Activated T-cell treated with anti-CD3 and anti-CD28 coated beads, Interleukin-2, amount 50 U/mL, for 72 hours (primary cell): ENCODE data around the gene PTPRU. TPM values are rescaled to one million over a fixed set of nuclear protein-coding genes. Genes with fewer than 3 reads are reported as not detected.
"Not testable (repeated sequence)": the region's sequence is repeated elsewhere in the genome, so short reads cannot be mapped to it uniquely, and the experiment has no call there.

ENCODE experiments used
- ATAC-seq, 2 donors: fragments of 150-1000 bp; cut with Tn5 transposase; replicated peaks in 1 of 2; 2 replicates each; pipeline ENCODE4 v1.10.0; 2021; ENCODE audit warnings: moderate library complexity in 2 of 2, mild to moderate bottlenecking in 1 of 2
- DNase-seq, 2 donors: peaks; one replicate each; pipeline ENCODE4 v3.0.0; 2021 to 2022; ENCODE audit warnings: mixed read lengths in 1 of 2
- H3K27ac Mint-ChIP-seq: one replicate; pipeline ENCODE4 v1.8.0; 2022; ENCODE audit warnings: mild to moderate bottlenecking, moderate library complexity, mixed read lengths
- H3K27me3 Mint-ChIP-seq: one replicate; pipeline ENCODE4 v1.8.0; 2022; ENCODE audit warnings: low read depth, mixed read lengths
- H3K36me3 Mint-ChIP-seq, 2 donors: one replicate each; pipeline ENCODE4 v1.8.0; 2022; ENCODE audit warnings: mixed read lengths in 2 of 2, mild to moderate bottlenecking in 1 of 2; ENCODE audit not compliant: insufficient read depth in 2 of 2
- H3K4me1 Mint-ChIP-seq: one replicate; pipeline ENCODE4 v1.8.0; 2022; ENCODE audit warnings: low read depth, mixed read lengths
- H3K4me3 Mint-ChIP-seq, 2 donors: one replicate each; pipeline ENCODE4 v1.8.0; 2022; ENCODE audit warnings: mild to moderate bottlenecking in 2 of 2, mixed read lengths in 2 of 2, moderate library complexity in 2 of 2
- H3K9me3 Mint-ChIP-seq, 2 donors: one replicate each; pipeline ENCODE4 v1.8.0; 2022; ENCODE audit warnings: mixed read lengths in 2 of 2
- total RNA-seq, 2 donors: library from RNA; stranded (reverse); gene quantifications; one replicate each; pipeline ENCODE4 v1.2.3, GENCODE V29; 2022

PTPRU gene
- total RNA-seq, 2 donors from 2014 or later: 0.17 to 0.83 TPM

GRCh38 chr1:29208442-29208841 lies 27.9 kb upstream of the PTPRU start:
- ATAC-seq (no peak), DNase-seq (no peak)
- Mint-ChIP-seq H3K9me3 (no peaks in the 10 kb centered on the region), H3K27ac (no peak overlapping the region), H3K4me1 (no peaks in the 10 kb centered on the region), H3K27me3 (no peaks in the 10 kb centered on the region), H3K4me3 (no peak overlapping the region), H3K36me3 (peaks cover 3 to 6% of the 10 kb centered on the region in 2 donors)

- no peak for ATAC-seq
Observed at GRCh38 chr1:29209173-29209572, 27.1 kb upstream of the PTPRU start.

GRCh38 chr1:29210278-29211085 lies 25.8 kb upstream of the PTPRU start:
- Mint-ChIP-seq H3K27me3 (no peaks in the 10 kb centered on the region), H3K4me3 (no peak overlapping the region), H3K9me3 (no peaks in the 10 kb centered on the region), H3K27ac (peak overlapping the region; percentile 14), H3K36me3 (peaks cover 3 to 7% of the 10 kb centered on the region in 2 donors), H3K4me1 (no peaks in the 10 kb centered on the region)
- no peak for DNase-seq
- ATAC-seq: peak in 1 of 2 donors; percentile 32

More at GRCh38 chr1:29209173-29209572, 27.1 kb upstream of the PTPRU start:
- H3K4me3 Mint-ChIP-seq: no peak overlapping the region
- H3K36me3 Mint-ChIP-seq: peaks cover 2 to 7% of the 10 kb centered on the region in 2 donors
- H3K27me3 Mint-ChIP-seq: no peaks in the 10 kb centered on the region
- H3K4me1 Mint-ChIP-seq: no peaks in the 10 kb centered on the region
- no peak for DNase-seq
- peak overlapping the region; percentile 3 for H3K27ac Mint-ChIP-seq
- H3K9me3 Mint-ChIP-seq: no peaks in the 10 kb centered on the region

- Mint-ChIP-seq H3K9me3 (no peaks in the 10 kb centered on the region), H3K4me1 (no peaks in the 10 kb centered on the region), H3K4me3 (no peak overlapping the region), H3K36me3 (peaks cover 3 to 7% of the 10 kb centered on the region in 2 donors), H3K27ac (no peak overlapping the region), H3K27me3 (no peaks in the 10 kb centered on the region)
- ATAC-seq: no peak
- no peak for DNase-seq
Observed at GRCh38 chr1:29211086-29212030, 25.0 kb upstream of the PTPRU start.

GRCh38 chr1:29213055-29213454 lies 23.3 kb upstream of the PTPRU start:
- H3K27ac Mint-ChIP-seq: no peak overlapping the region
- no peak for ATAC-seq
- no peak for DNase-seq
- H3K9me3 Mint-ChIP-seq: no peaks in the 10 kb centered on the region
- no peaks in the 10 kb centered on the region for H3K27me3 Mint-ChIP-seq
- no peak overlapping the region for H3K4me3 Mint-ChIP-seq
- H3K4me1 Mint-ChIP-seq: no peaks in the 10 kb centered on the region
- peaks cover 3 to 7% of the 10 kb centered on the region in 2 donors for H3K36me3 Mint-ChIP-seq

- no peaks in the 10 kb centered on the region for H3K9me3 Mint-ChIP-seq
- ATAC-seq (no peak), DNase-seq (no peak)
- no peaks in the 10 kb centered on the region for H3K27me3 Mint-ChIP-seq
- H3K4me3 Mint-ChIP-seq: no peak overlapping the region
- H3K4me1 Mint-ChIP-seq: no peaks in the 10 kb centered on the region
- H3K27ac Mint-ChIP-seq: no peak overlapping the region
- peaks cover 1 to 5% of the 10 kb centered on the region in 2 donors for H3K36me3 Mint-ChIP-seq
Observed at GRCh38 chr1:29217633-29218032, 18.7 kb upstream of the PTPRU start.

GRCh38 chr1:29218223-29218622 lies 18.1 kb upstream of the PTPRU start:
- Mint-ChIP-seq H3K27ac (no peak overlapping the region), H3K27me3 (no peaks in the 10 kb centered on the region), H3K36me3 (peaks cover 1 to 2% of the 10 kb centered on the region in 2 donors), H3K4me3 (no peak overlapping the region), H3K9me3 (no peaks in the 10 kb centered on the region), H3K4me1 (no peaks in the 10 kb centered on the region)
- ATAC-seq: no peak
- DNase-seq: no peak

GRCh38 chr1:29221296-29221695 lies 15.0 kb upstream of the PTPRU start:
- no peaks in the 10 kb centered on the region for H3K4me1 Mint-ChIP-seq
- no peak for DNase-seq
- no peak overlapping the region for H3K27ac Mint-ChIP-seq
- H3K9me3 Mint-ChIP-seq: no peaks in the 10 kb centered on the region
- H3K27me3 Mint-ChIP-seq: no peaks in the 10 kb centered on the region
- no peak overlapping the region for H3K4me3 Mint-ChIP-seq
- peaks cover 0 to 3% of the 10 kb centered on the region in 2 donors for H3K36me3 Mint-ChIP-seq
- no peak for ATAC-seq

- H3K4me1 Mint-ChIP-seq, DNase-seq, H3K4me3 Mint-ChIP-seq, H3K9me3 Mint-ChIP-seq, ATAC-seq, H3K27me3 Mint-ChIP-seq, H3K27ac Mint-ChIP-seq, H3K36me3 Mint-ChIP-seq: not testable (repeated sequence)
Observed at GRCh38 chr1:29222260-29222659, 14.1 kb upstream of the PTPRU start.

GRCh38 chr1:29222686-29223085 lies 13.6 kb upstream of the PTPRU start:
- ATAC-seq (no peak), DNase-seq (no peak)
- Mint-ChIP-seq H3K4me3 (no peak overlapping the region), H3K27me3 (no peaks in the 10 kb centered on the region), H3K36me3 (peaks cover 0 to 3% of the 10 kb centered on the region in 2 donors), H3K4me1 (no peaks in the 10 kb centered on the region), H3K27ac (no peak overlapping the region), H3K9me3 (no peaks in the 10 kb centered on the region)

- Mint-ChIP-seq H3K36me3 (peaks cover 0 to 3% of the 10 kb centered on the region in 2 donors), H3K4me3 (no peak overlapping the region), H3K9me3 (no peaks in the 10 kb centered on the region), H3K27me3 (no peaks in the 10 kb centered on the region), H3K4me1 (no peaks in the 10 kb centered on the region), H3K27ac (no peak overlapping the region)
- ATAC-seq: no peak
- no peak for DNase-seq
Observed at GRCh38 chr1:29223521-29223920, 12.8 kb upstream of the PTPRU start.

GRCh38 chr1:29224356-29224837 lies 11.9 kb upstream of the PTPRU start:
- Mint-ChIP-seq H3K4me1 (peaks cover under 1% of the 10 kb centered on the region), H3K4me3 (no peak overlapping the region), H3K27me3 (no peaks in the 10 kb centered on the region), H3K36me3 (peaks cover 0 to 3% of the 10 kb centered on the region in 2 donors), H3K9me3 (no peaks in the 10 kb centered on the region), H3K27ac (no peak overlapping the region)
- no peak for DNase-seq
- ATAC-seq: no peak

GRCh38 chr1:29225361-29225760 lies 11.0 kb upstream of the PTPRU start:
- no peak for ATAC-seq
- H3K27ac Mint-ChIP-seq: no peak overlapping the region
- H3K4me3 Mint-ChIP-seq: no peak overlapping the region
- H3K27me3 Mint-ChIP-seq: no peaks in the 10 kb centered on the region
- H3K4me1 Mint-ChIP-seq: peaks cover 10% of the 10 kb centered on the region
- H3K9me3 Mint-ChIP-seq: no peaks in the 10 kb centered on the region
- peaks cover 0 to 3% of the 10 kb centered on the region in 2 donors for H3K36me3 Mint-ChIP-seq
- DNase-seq: no peak
